ENCODE measurements around the gene SLC38A2. TPM values are rescaled to one million over a fixed set of nuclear protein-coding genes. Genes with fewer than 3 reads are reported as not detected.

Gene SLC38A2
- total RNA-seq, 4 donors from 2014 or later: 104 to 300 (median 229) TPM

DNA sequence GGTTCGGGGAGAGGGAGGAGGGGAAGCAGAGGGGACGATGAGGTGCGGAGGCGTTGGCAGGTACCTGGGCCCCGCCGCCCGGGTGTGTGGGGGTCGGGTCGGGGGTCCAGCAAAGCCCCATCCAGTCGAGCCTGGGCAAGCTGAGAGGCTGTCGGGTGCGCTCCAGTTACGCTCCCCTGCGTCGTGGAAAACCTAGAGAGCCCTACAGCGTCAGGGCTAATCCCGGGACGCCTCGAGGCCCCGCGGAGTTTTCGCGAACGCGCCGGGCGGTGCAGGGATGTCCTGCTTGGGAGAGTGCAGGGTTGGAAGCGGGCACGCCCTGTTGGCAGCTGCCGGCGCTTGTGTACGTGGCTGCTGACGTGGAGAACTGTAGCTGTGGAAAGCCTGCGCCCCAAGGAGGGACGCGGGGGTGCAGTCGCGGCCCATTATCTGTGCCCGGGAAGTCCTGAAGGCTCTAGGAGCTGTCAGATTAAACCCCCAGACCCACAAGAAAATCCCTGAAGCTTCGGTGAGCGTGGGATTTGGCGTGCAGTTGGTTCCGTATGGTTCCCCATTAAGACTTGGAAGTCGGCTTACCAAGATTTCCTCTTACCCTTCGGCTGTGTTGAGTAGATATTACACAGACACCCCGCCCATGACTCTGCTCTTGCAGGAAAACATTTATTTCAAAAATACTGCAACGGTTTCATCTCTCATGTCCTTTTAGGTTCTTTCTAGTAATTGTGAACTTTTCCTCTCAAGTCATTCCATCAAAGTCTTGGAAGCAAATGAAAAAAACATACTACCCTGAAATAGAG, 11.3 kb upstream of the SLC38A2 start:
- WGBS, 2 donors (ENCODE audit: low coverage in 1 of 2): 0 to 1% methylated on average over 2 to 47 of the region's 47 CpGs
- peak overlapping the region; percentile 61 to 86 (median 66) for H3K4me3 ChIP-seq
- peak; percentile 93 for DNase-seq
- intact Hi-C loops (cut with DNase I; ENCODE audit: low total_unique reads) (loop anchor here (10.0 kb wide), 1 partner anchor 119 kb away; the partner anchor contains the start of gene SLC38A1), in situ Hi-C loops (cut with MboI; ENCODE audit: low pct_ligation_motif_present in 1 of 4, low pct_unique_long_range_greater_than_20kb in 1 of 4, low sequenced_read_pairs in 3 of 4) (loop anchor here in 1 of 4 donors (10.0 to 25.0 kb wide), 2 partner anchors 91 to 647 kb away; partner anchors contain the start of gene ARID2)
- no peaks in the 10 kb centered on the region for H3K27me3 ChIP-seq
- TF ChIP-seq, protein P1, sequence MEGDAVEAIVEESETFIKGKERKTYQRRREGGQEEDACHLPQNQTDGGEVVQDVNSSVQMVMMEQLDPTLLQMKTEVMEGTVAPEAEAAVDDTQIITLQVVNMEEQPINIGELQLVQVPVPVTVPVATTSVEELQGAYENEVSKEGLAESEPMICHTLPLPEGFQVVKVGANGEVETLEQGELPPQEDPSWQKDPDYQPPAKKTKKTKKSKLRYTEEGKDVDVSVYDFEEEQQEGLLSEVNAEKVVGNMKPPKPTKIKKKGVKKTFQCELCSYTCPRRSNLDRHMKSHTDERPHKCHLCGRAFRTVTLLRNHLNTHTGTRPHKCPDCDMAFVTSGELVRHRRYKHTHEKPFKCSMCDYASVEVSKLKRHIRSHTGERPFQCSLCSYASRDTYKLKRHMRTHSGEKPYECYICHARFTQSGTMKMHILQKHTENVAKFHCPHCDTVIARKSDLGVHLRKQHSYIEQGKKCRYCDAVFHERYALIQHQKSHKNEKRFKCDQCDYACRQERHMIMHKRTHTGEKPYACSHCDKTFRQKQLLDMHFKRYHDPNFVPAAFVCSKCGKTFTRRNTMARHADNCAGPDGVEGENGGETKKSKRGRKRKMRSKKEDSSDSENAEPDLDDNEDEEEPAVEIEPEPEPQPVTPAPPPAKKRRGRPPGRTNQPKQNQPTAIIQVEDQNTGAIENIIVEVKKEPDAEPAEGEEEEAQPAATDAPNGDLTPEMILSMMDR (IDR thresholded peaks at IDR 0.05): peak in 2 of 5 experiments; percentile 17 to 28
- TF ChIP-seq POLR2A (IDR thresholded peaks at IDR 0.05): peak; percentile 91
- peak; percentile 88 to 92 (median 92) for TF ChIP-seq POLR2AphosphoS5 (IDR thresholded peaks at IDR 0.05)
- TF ChIP-seq EP300 (IDR thresholded peaks at IDR 0.05; ENCODE audit: low read depth): peak; percentile 39
- H3K9me3 ChIP-seq: no peaks in the 10 kb centered on the region
- peaks cover 7 to 56% (median 32%) of the 10 kb centered on the region in 4 donors for H3K4me1 ChIP-seq
- no peaks in the 10 kb centered on the region for H3K36me3 ChIP-seq
- peak overlapping the region; percentile 98 to 100 (median 100) for H3K27ac ChIP-seq

DNA sequence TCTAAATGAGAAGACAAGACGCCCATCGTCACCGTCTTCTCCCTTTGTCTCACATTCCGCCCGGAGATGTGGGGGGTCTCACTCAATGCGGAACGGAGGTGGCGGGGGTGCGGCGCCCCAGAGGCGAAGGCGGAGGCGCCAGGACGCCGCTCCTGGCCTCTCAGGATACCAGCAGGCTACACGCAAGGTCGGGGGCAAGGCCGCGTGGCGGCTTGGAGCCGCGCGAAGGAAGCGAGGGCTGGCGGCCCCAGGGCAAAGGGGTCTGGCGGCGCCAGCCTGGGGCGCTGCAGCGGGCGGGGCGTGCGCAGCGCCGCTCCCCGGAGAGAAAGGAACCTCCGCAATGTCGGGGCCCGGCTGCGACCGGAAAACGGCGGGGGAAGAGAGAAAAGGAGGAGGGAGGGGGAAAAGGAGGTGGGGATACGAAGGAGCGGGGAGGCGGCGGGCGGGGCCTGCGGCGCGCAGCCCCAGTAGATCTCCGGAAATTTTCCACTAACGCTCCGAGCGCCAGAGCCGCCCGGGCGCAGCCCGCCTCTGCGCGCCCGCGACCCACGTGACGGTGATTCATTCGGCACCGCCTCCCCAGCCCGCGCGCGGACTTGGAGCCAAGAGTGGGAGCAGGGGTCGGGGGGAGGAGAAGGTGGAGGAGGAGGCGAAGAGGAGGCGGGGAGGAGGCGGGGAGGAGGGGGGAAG, 10.5 kb upstream of the SLC38A2 start:
- DNase-seq: peak; percentile 98
- Histone ChIP-seq H3K27me3 (no peaks in the 10 kb centered on the region), H3K4me1 (peaks cover 7 to 49% (median 29%) of the 10 kb centered on the region in 4 donors), H3K9me3 (no peaks in the 10 kb centered on the region), H3K36me3 (no peaks in the 10 kb centered on the region), H3K27ac (peak overlapping the region; percentile 98 to 100 (median 100)), H3K4me3 (peak overlapping the region; percentile 65 to 86 (median 72))
- 0 to 1% methylated on average over 5 to 67 of the region's 74 CpGs for WGBS, 2 donors (ENCODE audit: low coverage in 1 of 2)
- in situ Hi-C loops (cut with MboI; ENCODE audit: low pct_ligation_motif_present in 1 of 4, low pct_unique_long_range_greater_than_20kb in 1 of 4, low sequenced_read_pairs in 3 of 4): loop anchor here in 1 of 4 donors (10.0 to 25.0 kb wide), 2 partner anchors 92 to 646 kb away; partner anchors contain the start of gene ARID2
- intact Hi-C loops (cut with DNase I; ENCODE audit: low total_unique reads): loop anchor here (10.0 kb wide), 1 partner anchor 118 kb away; the partner anchor contains the start of gene SLC38A1
- TF ChIP-seq POLR2AphosphoS5 (IDR thresholded peaks at IDR 0.05) (peak; percentile 62 to 77 (median 75)), EP300 (IDR thresholded peaks at IDR 0.05; ENCODE audit: low read depth) (no peak), POLR2A (IDR thresholded peaks at IDR 0.05) (peak; percentile 33)
- TF ChIP-seq, protein P1 (IDR thresholded peaks at IDR 0.05): peak in 3 of 5 experiments; percentile 10 to 49 (median 24)

DNA sequence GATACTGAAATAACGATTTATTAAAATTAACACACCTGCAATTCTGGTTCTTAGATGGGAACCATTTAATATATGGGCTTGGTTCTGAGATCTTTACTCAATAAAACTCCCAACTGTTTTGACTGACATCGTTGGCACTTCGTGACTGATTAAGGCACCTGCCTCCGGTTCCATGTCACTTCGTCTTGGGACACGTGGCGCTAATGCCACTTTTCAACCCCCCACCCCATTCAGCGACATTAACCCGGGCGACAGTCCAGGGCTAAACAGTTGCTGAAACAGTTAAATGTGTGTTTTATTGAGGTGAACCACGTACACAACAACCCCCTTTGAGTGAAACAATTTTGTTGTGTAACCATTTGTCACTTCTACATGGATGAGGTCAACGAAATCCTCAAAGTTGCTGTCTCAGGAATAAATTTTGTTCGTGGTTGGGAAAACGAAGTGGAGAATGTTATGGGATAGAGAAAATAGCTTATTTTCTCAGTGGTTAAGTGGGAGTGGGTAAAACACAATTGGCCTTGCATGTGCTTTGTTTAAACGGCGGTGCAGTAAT, 9.9 kb upstream of the SLC38A2 start:
- no peak for TF ChIP-seq EP300 (IDR thresholded peaks at IDR 0.05; ENCODE audit: low read depth)
- no peak for TF ChIP-seq POLR2AphosphoS5 (IDR thresholded peaks at IDR 0.05)
- TF ChIP-seq POLR2A (IDR thresholded peaks at IDR 0.05): no peak
- TF ChIP-seq, protein P1 (IDR thresholded peaks at IDR 0.05): no peak
- in situ Hi-C loops (cut with MboI; ENCODE audit: low pct_ligation_motif_present in 1 of 4, low pct_unique_long_range_greater_than_20kb in 1 of 4, low sequenced_read_pairs in 3 of 4) (loop anchor here in 1 of 4 donors (10.0 to 25.0 kb wide), 2 partner anchors 92 to 645 kb away; partner anchors contain the start of gene ARID2), intact Hi-C loops (cut with DNase I; ENCODE audit: low total_unique reads) (loop anchor here (10.0 kb wide), 1 partner anchor 118 kb away; the partner anchor contains the start of gene SLC38A1)
- WGBS, 2 donors (ENCODE audit: low coverage in 1 of 2): 52 to 56% methylated on average over 11 to 16 of the region's 16 CpGs
- H3K36me3 ChIP-seq: no peaks in the 10 kb centered on the region
- H3K4me1 ChIP-seq: peaks cover 7 to 43% (median 26%) of the 10 kb centered on the region in 4 donors
- H3K4me3 ChIP-seq: peak overlapping the region; percentile 65 to 86 (median 72)
- no peak for DNase-seq
- no peaks in the 10 kb centered on the region for H3K9me3 ChIP-seq
- no peaks in the 10 kb centered on the region for H3K27me3 ChIP-seq
- peak overlapping the region; percentile 98 to 100 (median 100) for H3K27ac ChIP-seq

Data from transverse colon (tissue), 4 donors.